Karpas-422 (cell line): ENCODE data around the gene PSMB3. TPM values are rescaled to one million over a fixed set of nuclear protein-coding genes. Genes with fewer than 3 reads are reported as not detected.

Experiments used
- DNase-seq: peaks from one replicate; pipeline ENCODE4 v3.0.0-alpha.2; 2015
- H2AFZ ChIP-seq: fragments of 200-600 bp; sonication (generic); 2 replicates; pipeline ENCODE4 v1.6.1; 2014; ENCODE audit warnings: antibody characterized with exemption, low read length, mixed read lengths
- H3K27ac ChIP-seq: fragments of 200-600 bp; sonication (generic); 2 replicates; pipeline ENCODE4 v1.5.1; 2014; ENCODE audit warnings: mild to moderate bottlenecking, low read length, moderate library complexity
- H3K27me3 ChIP-seq: fragments of 200-600 bp; sonication (generic); 2 replicates; pipeline ENCODE4 v1.6.1; 2014; ENCODE audit warnings: low read length, mixed read lengths
- H3K36me3 ChIP-seq: fragments of 200-600 bp; sonication (generic); 2 replicates; pipeline ENCODE4 v1.6.1; 2014; ENCODE audit warnings: low read length, mixed read lengths; ENCODE audit not compliant: insufficient read depth
- H3K4me1 ChIP-seq: fragments of 200-600 bp; sonication (generic); 2 replicates; pipeline ENCODE4 v1.6.1; 2014; ENCODE audit warnings: mild to moderate bottlenecking, low read length, mixed read lengths
- H3K4me2 ChIP-seq: fragments of 200-600 bp; sonication (generic); 2 replicates; pipeline ENCODE4 v1.6.1; 2014; ENCODE audit warnings: low read length, low read depth, mild to moderate bottlenecking; ENCODE audit not compliant: poor library complexity, severe bottlenecking
- H3K4me3 ChIP-seq: fragments of 200-600 bp; sonication (generic); 2 replicates; pipeline ENCODE4 v1.5.1; 2014; ENCODE audit warnings: mild to moderate bottlenecking, antibody characterized with exemption, low read length, mixed read lengths
- H3K79me2 ChIP-seq: fragments of 200-600 bp; sonication (generic); 2 replicates; pipeline ENCODE4 v1.6.1; 2014; ENCODE audit warnings: mild to moderate bottlenecking, low read length, mixed read lengths
- H3K9ac ChIP-seq: fragments of 200-600 bp; sonication (generic); 2 replicates; pipeline ENCODE4 v1.6.0; 2014; ENCODE audit warnings: low read length
- H3K9me2 ChIP-seq: fragments of 200-600 bp; sonication (generic), shearing (Covaris generic); replicated peaks from 2 replicates; pipeline ENCODE4 v1.6.0; 2014; ENCODE audit warnings: mild to moderate bottlenecking, low read length, moderate library complexity; ENCODE audit not compliant: insufficient read depth
- H3K9me3 ChIP-seq: fragments of 300-700, 200-600 bp; sonication (generic); 2 replicates; pipeline ENCODE4 v1.6.1; 2014; ENCODE audit warnings: low read length, mixed read lengths
- H4K20me1 ChIP-seq: fragments of 200-600 bp; sonication (generic); 2 replicates; pipeline ENCODE4 v1.6.1; 2014; ENCODE audit warnings: mild to moderate bottlenecking, antibody characterized with exemption, low read length, low read depth; ENCODE audit not compliant: insufficient read depth
- total RNA-seq: library from RNA; depleted of rRNA; stranded (reverse); fragments of >200 nt; shearing (Covaris generic); gene quantifications from 2 replicates; pipeline ENCODE4 v1.2.3, GENCODE V29; 2014; ENCODE audit warnings: low replicate concordance; rRNA removed

The PSMB3 gene
- total RNA-seq, result 243 and 277 TPM in 2 replicates

DNA sequence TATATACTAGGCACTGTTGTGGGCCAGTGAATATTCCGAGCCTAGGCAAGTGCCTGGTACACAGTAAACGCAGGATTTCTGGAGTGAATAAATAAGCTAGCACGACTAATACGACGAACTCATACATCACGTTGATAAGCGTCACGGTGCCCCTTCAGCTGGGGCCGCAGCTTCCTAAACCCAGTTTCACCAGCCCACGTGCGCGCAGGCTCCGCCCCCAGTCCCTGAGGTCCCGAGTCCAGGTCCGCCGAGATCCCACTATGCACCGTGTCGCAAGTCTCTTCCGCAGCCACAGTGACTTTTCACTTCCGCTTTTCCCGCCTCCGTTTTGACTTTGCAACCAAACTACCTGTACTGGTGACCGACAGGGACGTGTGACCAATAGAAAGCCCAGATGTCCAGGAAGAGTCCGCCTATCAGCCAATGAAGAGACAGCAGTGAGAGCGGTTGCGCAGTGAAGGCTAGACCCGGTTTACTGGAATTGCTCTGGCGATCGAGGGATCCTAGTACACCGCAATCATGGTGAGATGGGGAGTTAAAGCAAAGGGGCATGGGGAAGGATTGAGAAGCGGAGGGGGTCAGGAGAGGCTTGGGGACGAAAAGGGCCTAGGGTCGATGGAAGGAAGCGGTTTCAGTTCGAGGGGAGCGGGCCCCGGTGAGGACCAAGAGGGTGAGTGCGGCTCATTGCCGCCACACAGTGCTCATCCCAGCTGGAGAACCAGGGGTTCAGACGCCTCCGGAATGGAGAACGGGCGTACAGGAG is at the start of gene PSMB3:
Gene PSMB3 (plus strand): TSS at position 434 of the 763 bp plus-strand sequence. CDS start 86 bp downstream, at position 520.
- peak within 1 kb of the TSS; percentile 68 for H3K27ac ChIP-seq
- DNase-seq, result peak; percentile 100
- H3K4me2 ChIP-seq, result peak within 1 kb of the TSS; percentile 99
- peak within 1 kb of the TSS; percentile 94 for H3K9ac ChIP-seq
- no peaks in the 10 kb centered on the region for H3K9me3 ChIP-seq
- H2AFZ ChIP-seq, result peak within 1 kb of the TSS; percentile 83; the same call in 1 of the 2 replicates
- H4K20me1 ChIP-seq, result no peaks in the 10 kb centered on the region; the same call in 1 of the 2 replicates
- H3K4me1 ChIP-seq, result peaks cover 52% of the 10 kb centered on the region
- no peaks in the 10 kb centered on the region for H3K27me3 ChIP-seq
- no peaks in the 10 kb centered on the region for H3K9me2 ChIP-seq
- H3K36me3 ChIP-seq, result peaks cover 17% of the 10 kb centered on the region; the same call in 1 of the 2 replicates
- peaks cover 31% of the 10 kb centered on the region for H3K79me2 ChIP-seq
- H3K4me3 ChIP-seq, result peak within 1 kb of the TSS; percentile 92

DNA sequence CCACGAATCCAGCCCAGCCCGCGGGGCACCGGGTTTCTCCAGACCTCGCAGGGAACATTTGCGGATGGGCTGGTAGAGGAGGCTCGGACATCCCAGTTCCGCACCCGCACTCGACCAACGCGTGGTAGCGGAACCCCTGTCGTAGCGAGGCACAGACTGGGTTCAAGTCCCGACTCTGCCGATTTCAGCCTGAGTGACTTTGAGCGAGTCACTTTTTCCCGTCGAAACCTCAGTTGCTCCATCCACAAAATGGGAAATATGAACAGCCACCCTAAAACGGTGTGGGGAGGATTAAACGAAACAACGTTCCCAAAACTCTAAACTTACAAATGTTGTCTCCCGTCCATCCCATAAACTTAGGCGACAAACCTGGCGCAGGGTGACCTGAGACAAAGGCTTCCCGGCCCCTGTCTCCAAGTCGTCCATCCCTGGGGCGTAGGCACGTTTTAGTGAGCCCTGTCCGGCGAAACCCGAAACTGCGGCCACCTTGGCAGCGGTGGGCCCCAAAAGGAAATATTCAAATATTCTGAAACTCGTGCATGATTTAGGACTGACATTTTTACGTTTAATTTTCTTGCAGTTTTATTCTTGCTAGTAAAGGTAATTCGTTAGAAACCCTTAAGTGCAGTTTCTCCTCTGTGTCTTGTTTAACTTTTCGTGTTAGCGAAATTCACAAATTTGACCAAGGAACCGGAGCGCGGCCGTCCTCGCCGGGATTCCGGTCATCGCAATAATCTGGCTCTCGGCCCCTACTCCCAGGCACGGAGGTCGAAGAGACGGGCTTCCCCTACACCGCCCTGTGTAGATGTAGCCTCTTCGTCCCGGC is 49.4 kb upstream of the PSMB3 start:
- DNase-seq, result peak; percentile 80
- H2AFZ ChIP-seq, result no peak overlapping the region
- H3K4me1 ChIP-seq, result peaks cover 51% of the 10 kb centered on the region
- H3K27me3 ChIP-seq, result no peaks in the 10 kb centered on the region; the same call in 1 of the 2 replicates
- H4K20me1 ChIP-seq, result no peaks in the 10 kb centered on the region
- peak overlapping the region; percentile 92 for H3K4me3 ChIP-seq
- no peaks in the 10 kb centered on the region for H3K9me2 ChIP-seq
- H3K79me2 ChIP-seq, result peaks cover 32% of the 10 kb centered on the region
- no peaks in the 10 kb centered on the region for H3K9me3 ChIP-seq
- peak overlapping the region; percentile 96 for H3K9ac ChIP-seq
- peak overlapping the region; percentile 95 for H3K4me2 ChIP-seq
- H3K36me3 ChIP-seq, result no peaks in the 10 kb centered on the region
- H3K27ac ChIP-seq, result peak overlapping the region; percentile 91

DNA sequence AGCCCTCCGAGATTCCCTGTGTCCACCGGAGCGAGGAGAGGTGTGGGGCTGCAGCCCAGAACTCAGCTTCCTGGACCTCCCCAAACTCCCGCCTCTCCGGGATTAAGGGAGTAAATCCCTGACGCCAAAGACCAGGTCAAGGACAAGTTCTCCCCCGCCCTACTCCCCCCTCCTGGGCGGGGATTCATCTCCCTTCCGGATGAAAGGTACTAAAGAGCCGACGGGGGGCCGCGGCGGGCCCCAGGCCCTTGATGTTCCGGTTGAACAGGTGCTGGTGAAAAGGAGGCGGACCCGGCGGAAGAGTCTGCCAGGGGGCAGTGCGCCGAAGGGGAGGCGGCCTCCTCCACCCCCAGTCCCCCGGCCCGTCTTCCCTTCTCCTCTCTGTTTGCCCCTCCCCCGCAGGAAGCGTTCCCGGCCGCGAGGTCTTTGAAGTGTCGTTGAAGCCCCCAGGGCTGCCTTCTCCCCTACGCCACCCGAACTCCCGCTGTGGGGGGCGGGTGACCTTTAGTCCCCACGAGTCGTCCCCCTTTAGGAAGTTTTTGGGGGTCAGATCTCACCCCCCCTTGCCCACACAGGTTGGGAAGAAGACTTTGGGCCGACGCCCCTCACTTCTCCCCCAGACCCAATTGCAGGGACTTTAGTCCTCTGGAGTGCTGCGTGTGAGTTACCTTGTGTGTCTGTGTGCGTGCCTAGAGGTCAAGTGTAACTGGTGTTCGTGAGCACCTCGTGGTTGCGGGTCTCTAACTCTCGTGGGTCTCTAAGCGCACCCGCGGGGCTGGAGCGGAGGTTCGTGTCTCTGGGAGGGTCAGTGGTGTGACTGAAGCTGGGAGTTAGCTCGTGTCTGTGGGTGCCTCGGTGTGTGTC is 48.6 kb upstream of the PSMB3 start:
- Histone ChIP-seq H3K36me3 (no peaks in the 10 kb centered on the region), H4K20me1 (no peaks in the 10 kb centered on the region), H3K4me1 (peaks cover 51% of the 10 kb centered on the region), H3K27ac (peak overlapping the region; percentile 91), H3K9me2 (no peaks in the 10 kb centered on the region), H3K79me2 (peaks cover 37% of the 10 kb centered on the region), H3K4me2 (peak overlapping the region; percentile 95), H3K4me3 (peak overlapping the region; percentile 92), H3K9ac (peak overlapping the region; percentile 96), H3K27me3 (no peaks in the 10 kb centered on the region; the same call in 1 of the 2 replicates), H3K9me3 (no peaks in the 10 kb centered on the region), H2AFZ (peak overlapping the region; percentile 52; the same call in 1 of the 2 replicates)
- peak; percentile 95 for DNase-seq

DNA sequence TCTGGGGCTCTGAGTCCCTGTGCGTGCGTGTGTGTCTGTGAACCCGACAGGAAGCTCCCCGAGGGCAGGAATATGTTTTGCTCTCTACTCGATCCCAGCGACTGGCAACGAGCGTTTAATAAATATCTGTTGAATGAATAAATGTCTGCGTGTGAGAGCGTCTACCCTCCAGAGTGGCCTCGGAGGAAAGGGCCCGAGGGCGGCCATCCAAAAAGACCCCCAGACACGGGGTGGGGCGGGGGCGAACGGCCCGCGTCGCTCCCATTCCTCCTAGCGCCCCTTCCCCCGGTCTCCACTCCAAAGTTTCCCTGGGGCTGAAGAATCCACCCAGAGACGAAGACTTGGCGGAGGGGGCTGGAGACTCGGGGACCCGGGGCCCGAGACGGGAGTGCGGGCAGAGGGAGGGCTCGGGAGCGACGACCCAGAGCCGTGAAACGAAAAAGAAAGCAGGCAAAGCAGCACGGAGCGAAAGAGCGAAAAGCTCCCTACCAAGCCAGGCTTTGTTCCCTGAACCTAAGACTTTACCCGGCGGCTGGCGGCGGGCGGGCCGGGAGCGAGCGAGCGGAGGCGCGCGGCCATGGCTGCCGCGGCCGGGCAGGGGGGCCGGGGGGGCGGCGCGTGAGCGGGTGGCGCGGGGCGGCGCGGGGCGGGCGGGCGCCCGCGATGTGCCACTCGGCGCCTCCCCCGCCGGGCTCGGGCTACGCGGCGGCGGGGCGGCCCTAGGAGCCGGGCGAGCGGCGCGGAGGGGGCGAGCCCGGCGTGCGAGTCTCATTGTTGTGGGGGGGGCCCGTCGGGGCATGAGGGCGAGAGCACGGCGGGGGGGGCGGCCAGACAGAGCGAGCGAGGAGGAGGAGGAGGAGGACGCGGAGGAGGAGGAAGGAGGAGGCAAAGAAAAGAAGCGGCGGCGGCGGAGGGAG is 47.7 kb upstream of the PSMB3 start, which contains the start of gene MLLT6:
Gene MLLT6 (plus strand): TSS at position 668 of the 917 bp plus-strand sequence. CDS start 360 bp downstream, outside the sequence.
- H3K36me3 ChIP-seq, result peaks cover 1% of the 10 kb centered on the region; the same call in 1 of the 2 replicates
- no peaks in the 10 kb centered on the region for H3K9me2 ChIP-seq
- peak; percentile 91 for DNase-seq
- H3K79me2 ChIP-seq, result peaks cover 37% of the 10 kb centered on the region
- no peaks in the 10 kb centered on the region for H4K20me1 ChIP-seq
- H3K9me3 ChIP-seq, result no peaks in the 10 kb centered on the region
- H3K4me1 ChIP-seq, result peaks cover 51% of the 10 kb centered on the region
- H3K9ac ChIP-seq, result peak within 1 kb of the TSS; percentile 96
- H2AFZ ChIP-seq, result peak within 1 kb of the TSS; percentile 78; the same call in 1 of the 2 replicates
- H3K4me2 ChIP-seq, result peak within 1 kb of the TSS; percentile 95
- H3K27ac ChIP-seq, result peak within 1 kb of the TSS; percentile 91
- no peaks in the 10 kb centered on the region; the same call in 1 of the 2 replicates for H3K27me3 ChIP-seq
- H3K4me3 ChIP-seq, result peak within 1 kb of the TSS; percentile 98

DNA sequence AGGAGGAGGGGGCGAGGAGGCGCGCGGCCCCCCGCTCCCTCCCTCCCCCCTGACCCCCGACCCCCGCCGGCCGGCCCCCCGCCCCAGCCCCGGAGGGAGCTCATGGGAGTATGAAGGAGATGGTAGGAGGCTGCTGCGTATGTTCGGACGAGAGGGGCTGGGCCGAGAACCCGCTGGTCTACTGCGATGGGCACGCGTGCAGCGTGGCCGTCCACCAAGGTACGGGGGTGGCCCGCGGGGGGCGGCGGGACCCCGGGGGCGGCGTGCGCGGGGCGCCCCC is 47.1 kb upstream of the PSMB3 start:
- Histone ChIP-seq H4K20me1 (no peaks in the 10 kb centered on the region), H3K79me2 (peaks cover 37% of the 10 kb centered on the region), H3K36me3 (peaks cover 6% of the 10 kb centered on the region; the same call in 1 of the 2 replicates), H3K4me2 (peak overlapping the region; percentile 79), H3K9me3 (no peaks in the 10 kb centered on the region), H2AFZ (no peak overlapping the region), H3K4me3 (peak overlapping the region; percentile 98), H3K27ac (peak overlapping the region; percentile 80), H3K9ac (peak overlapping the region; percentile 89), H3K9me2 (no peaks in the 10 kb centered on the region), H3K27me3 (no peaks in the 10 kb centered on the region; the same call in 1 of the 2 replicates), H3K4me1 (peaks cover 51% of the 10 kb centered on the region)
- no peak for DNase-seq

DNA sequence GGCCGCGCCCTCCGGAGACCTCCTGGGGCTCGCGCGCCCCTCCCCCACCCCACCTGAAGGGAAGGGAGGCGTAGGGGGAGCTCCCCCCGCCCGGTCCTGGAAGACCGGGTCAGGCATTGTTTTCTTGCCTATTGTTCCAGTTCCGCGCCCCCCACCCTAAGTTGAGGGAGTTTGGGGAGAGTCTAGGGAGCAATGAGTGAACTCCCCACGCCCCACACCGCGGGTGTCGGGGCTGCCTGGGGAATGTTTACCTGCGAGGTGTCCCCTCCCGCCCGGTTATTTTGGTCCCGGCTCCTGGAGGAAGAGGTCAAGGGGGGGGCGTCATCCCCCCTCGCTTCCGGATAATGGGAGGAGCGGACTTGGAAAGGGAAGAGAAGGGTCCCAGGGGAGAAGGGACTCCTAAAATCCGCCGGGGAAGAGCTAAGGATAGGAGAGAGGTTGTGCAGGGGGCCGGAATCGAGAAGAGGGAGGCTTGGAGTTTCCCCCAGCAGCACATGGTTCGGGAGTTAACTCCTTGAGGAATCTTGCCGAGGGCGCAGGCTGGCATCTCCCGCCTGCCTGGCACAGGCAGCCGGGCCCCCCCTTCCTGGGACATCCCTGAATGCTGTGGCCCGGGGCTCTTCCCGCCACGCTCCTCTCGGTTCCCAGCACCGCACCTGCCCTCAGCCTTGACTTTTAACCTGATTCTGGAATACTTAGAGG is 46.6 kb upstream of the PSMB3 start:
- Histone ChIP-seq H3K4me1 (peaks cover 49% of the 10 kb centered on the region), H3K27me3 (no peaks in the 10 kb centered on the region; the same call in 1 of the 2 replicates), H3K79me2 (peaks cover 37% of the 10 kb centered on the region), H3K27ac (peak overlapping the region; percentile 80), H3K4me3 (peak overlapping the region; percentile 98), H3K4me2 (peak overlapping the region; percentile 79), H3K9ac (peak overlapping the region; percentile 89), H4K20me1 (no peaks in the 10 kb centered on the region), H3K36me3 (peaks cover 6% of the 10 kb centered on the region; the same call in 1 of the 2 replicates), H3K9me3 (no peaks in the 10 kb centered on the region), H3K9me2 (no peaks in the 10 kb centered on the region), H2AFZ (no peak overlapping the region)
- peak; percentile 66 for DNase-seq
